Lung (tissue), 12 donors: ENCODE results near the gene SNX25. TPM values are rescaled to one million over a fixed set of nuclear protein-coding genes. Genes with fewer than 3 reads are reported as not detected.
A peak's percentile ranks its signal among the peaks of the same experiment; 100 is the strongest.

ENCODE experiments used
- ATAC-seq: fragments of 200-7000 bp; cut with Tn5 transposase; one replicate; pipeline ENCODE4 v1.9.1; 2020; ENCODE audit warnings: moderate number of reproducible peaks; ENCODE audit not compliant: insufficient read depth, low FRiP score
- DNase-seq, 3 donors: peaks; one replicate each; pipeline ENCODE4 v3.0.0-alpha.2; 2013 to 2017
- H3K27ac ChIP-seq, 2 donors: one replicate each; pipeline ENCODE4 v1.5.1; 2013; ENCODE audit warnings: mild to moderate bottlenecking in 2 of 2, moderate library complexity in 2 of 2, control low read depth in 1 of 2, inconsistent platforms in 1 of 2, low read depth in 1 of 2, low read length in 1 of 2
- H3K27me3 ChIP-seq, 3 donors: one replicate each; pipeline ENCODE4 v1.5.1; 2013; ENCODE audit warnings: low read length in 2 of 3; ENCODE audit not compliant: control insufficient read depth in 3 of 3, insufficient read depth in 3 of 3
- H3K36me3 ChIP-seq, 4 donors: one replicate each; pipeline ENCODE4 v1.5.1; 2013; ENCODE audit warnings: low read length in 4 of 4, mild to moderate bottlenecking in 1 of 4, moderate library complexity in 1 of 4; ENCODE audit not compliant: control insufficient read depth in 4 of 4, insufficient read depth in 4 of 4
- H3K4me1 ChIP-seq, 5 donors: one replicate each; pipeline ENCODE4 v1.5.1; 2013; ENCODE audit warnings: low read length in 5 of 5, mild to moderate bottlenecking in 2 of 5, moderate library complexity in 1 of 5; ENCODE audit not compliant: control insufficient read depth in 5 of 5, insufficient read depth in 5 of 5
- H3K4me3 ChIP-seq: one replicate; pipeline ENCODE4 v1.5.1; 2013; ENCODE audit warnings: mild to moderate bottlenecking, control low read depth, moderate library complexity
- H3K9ac ChIP-seq, 2 donors: one replicate each; pipeline ENCODE4 v1.5.1; 2013; ENCODE audit warnings: low read length in 2 of 2, control low read depth in 1 of 2; ENCODE audit not compliant: insufficient read depth in 1 of 2
- H3K9me3 ChIP-seq, 4 donors: one replicate each; pipeline ENCODE4 v1.5.1; 2013; ENCODE audit warnings: low read length in 3 of 4, mild to moderate bottlenecking in 1 of 4, moderate library complexity in 1 of 4; ENCODE audit not compliant: control insufficient read depth in 4 of 4, insufficient read depth in 3 of 4
- WGBS, 2 donors: extraction: QIAGEN DNeasy Blood & Tissue Kit; methylation state at CpG; one replicate each; pipeline ENCODE4 v1.1.7; 2013; 5-methylcytosine and 5-hydroxymethylcytosine counted together
- polyA plus RNA-seq, 2 donors: library from polyadenylated mRNA; stranded (reverse); fragments of 200-250 nt; gene quantifications; one replicate each; pipeline ENCODE4 v1.2.1, GENCODE V29; 2013
- total RNA-seq, 2 donors: library from RNA; depleted of rRNA in 1 of 2; stranded (reverse); fragments of >200 nt in 1 of 2; gene quantifications; one replicate each; pipeline ENCODE4 v1.2.1, GENCODE V29; 2014 to 2021
- TF ChIP-seq, protein P1 (sequence below): IDR thresholded peaks from 2 replicates; pipeline ENCODE4 v1.5.1; 2012; ENCODE audit warnings: mild to moderate bottlenecking; ENCODE audit errors: control extremely low read depth, extremely low read depth
- donor health status: control.
- donor health status: control.
- donor health status: Bipolar disorder and iron deficiency.
- donor health status: healthy.
- donor health status: DM: yes; HTN: yes; CAD: no.

SNX25 gene
- total and polyA plus RNA-seq, 4 donors = 16.8 to 95.4 (median 49.3) TPM

DNA sequence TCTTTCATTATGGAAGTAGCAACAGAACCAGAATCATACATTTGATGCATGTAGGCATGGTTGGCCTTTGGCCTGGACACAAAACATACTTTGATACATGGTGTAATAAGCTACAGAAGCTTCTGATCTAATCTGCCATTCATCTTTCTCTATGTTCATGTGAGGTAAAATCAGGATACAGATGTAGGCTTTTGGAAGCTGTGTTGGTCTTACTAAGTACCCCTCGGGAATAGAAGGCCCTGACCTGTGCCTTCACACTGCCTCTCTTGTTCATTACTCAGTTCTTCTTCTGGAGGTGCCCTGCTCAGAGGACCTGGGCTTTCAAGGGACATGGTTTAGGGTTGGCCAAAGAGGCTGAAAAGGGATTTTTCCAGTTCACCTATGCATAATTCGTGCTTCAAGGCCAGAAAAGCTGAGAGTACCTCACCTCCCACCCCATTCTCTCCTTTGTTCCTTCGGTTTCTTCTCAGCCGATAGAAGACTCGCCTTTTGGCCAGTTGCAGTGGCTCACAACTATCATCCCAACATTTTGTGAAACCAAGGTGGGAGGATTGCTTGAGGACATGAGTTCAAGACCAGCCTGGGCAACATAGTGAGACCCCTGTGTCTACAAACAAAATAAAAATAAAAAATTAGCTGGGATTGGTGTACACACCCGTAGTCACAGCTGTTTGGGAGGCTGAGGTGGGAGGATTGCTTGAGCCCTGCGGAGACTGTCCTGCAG, 25.9 kb downstream of the SNX25 start:
- WGBS, 2 donors = 91 to 94% methylated on average over 7 of the region's 7 CpGs
- no peaks in the 10 kb centered on the region for H3K27me3 ChIP-seq
- TF ChIP-seq, protein P1, sequence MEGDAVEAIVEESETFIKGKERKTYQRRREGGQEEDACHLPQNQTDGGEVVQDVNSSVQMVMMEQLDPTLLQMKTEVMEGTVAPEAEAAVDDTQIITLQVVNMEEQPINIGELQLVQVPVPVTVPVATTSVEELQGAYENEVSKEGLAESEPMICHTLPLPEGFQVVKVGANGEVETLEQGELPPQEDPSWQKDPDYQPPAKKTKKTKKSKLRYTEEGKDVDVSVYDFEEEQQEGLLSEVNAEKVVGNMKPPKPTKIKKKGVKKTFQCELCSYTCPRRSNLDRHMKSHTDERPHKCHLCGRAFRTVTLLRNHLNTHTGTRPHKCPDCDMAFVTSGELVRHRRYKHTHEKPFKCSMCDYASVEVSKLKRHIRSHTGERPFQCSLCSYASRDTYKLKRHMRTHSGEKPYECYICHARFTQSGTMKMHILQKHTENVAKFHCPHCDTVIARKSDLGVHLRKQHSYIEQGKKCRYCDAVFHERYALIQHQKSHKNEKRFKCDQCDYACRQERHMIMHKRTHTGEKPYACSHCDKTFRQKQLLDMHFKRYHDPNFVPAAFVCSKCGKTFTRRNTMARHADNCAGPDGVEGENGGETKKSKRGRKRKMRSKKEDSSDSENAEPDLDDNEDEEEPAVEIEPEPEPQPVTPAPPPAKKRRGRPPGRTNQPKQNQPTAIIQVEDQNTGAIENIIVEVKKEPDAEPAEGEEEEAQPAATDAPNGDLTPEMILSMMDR = no peak
- peak overlapping the region in 1 of 2 donors; percentile 36 for H3K27ac ChIP-seq
- ATAC-seq (no peak), DNase-seq (no peak)
- no peak overlapping the region for H3K9ac ChIP-seq
- no peaks in the 10 kb centered on the region for H3K9me3 ChIP-seq
- H3K4me3 ChIP-seq = no peak overlapping the region
- H3K4me1 ChIP-seq = peaks cover 0 to 4% (median 3%) of the 10 kb centered on the region in 5 donors
- no peaks in the 10 kb centered on the region for H3K36me3 ChIP-seq

DNA sequence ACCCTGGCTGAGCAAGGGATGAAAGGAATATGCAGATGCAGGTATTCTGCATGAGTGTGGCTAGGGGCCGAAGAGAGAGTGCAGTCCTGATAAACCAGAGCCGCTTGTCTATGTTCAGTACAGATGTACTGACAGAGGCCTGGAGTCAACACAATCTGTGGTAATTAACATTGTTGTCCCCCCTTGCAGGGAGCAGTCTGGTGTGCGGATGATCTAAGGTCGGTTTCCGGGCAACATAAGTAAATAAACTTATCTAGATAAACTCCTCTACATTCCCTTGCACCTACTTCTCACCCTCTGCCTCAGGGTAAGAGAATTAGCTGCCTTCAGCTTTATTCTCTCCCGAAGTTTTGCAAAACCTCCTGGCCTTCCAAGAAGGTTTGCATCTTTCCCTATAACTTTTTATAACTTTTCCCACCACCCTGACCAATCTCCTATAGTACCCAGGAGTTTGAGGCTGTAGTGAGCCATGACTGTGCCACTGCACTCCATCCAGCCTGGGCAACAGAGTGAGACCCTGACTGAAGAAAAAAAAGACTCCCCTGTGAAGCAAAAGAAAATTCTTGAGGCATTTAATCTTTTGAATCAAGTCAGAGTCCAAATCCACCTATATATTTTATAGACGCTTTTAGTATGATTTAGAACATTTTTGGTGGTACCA, 26.6 kb downstream of the SNX25 start:
- TF ChIP-seq, protein P1 = no peak
- no peaks in the 10 kb centered on the region for H3K9me3 ChIP-seq
- H3K36me3 ChIP-seq = no peaks in the 10 kb centered on the region
- no peak overlapping the region for H3K9ac ChIP-seq
- peak in 2 of 3 donors; percentile 36 to 46 for DNase-seq
- no peak overlapping the region for H3K4me3 ChIP-seq
- ATAC-seq = peak; percentile 34
- H3K27me3 ChIP-seq = no peaks in the 10 kb centered on the region
- WGBS, 2 donors = 55 to 65% methylated on average over 7 of the region's 7 CpGs
- peaks cover 0 to 4% (median 3%) of the 10 kb centered on the region in 5 donors for H3K4me1 ChIP-seq
- peak overlapping the region in 1 of 2 donors; percentile 36 for H3K27ac ChIP-seq

DNA sequence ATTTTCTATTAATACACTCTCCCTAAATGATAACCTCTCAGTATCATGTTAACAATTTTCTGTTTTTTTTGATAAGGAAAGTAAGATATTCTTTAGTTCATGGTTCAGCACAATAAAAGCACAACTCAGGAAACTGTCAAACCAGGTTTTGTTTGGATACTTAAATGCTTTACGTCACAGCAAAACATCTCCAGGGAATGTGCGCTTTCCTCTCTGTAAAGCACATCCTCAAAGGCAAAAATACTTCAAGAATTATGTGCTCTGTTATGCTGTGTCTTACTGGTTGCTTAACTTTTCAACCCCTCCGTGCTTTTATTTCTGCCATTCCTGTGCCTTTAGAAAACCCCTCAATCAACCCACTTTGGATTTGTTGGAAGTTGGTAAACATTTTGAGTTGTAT, 27.8 kb downstream of the SNX25 start:
- 65 to 75% methylated on average over 3 of the region's 3 CpGs for WGBS, 2 donors
- Histone ChIP-seq H3K27me3 (no peaks in the 10 kb centered on the region), H3K4me3 (no peak overlapping the region), H3K36me3 (no peaks in the 10 kb centered on the region), H3K9ac (no peak overlapping the region), H3K27ac (no peak overlapping the region), H3K9me3 (no peaks in the 10 kb centered on the region), H3K4me1 (peaks cover 0 to 4% (median 3%) of the 10 kb centered on the region in 5 donors)
- DNase-seq (no peak), ATAC-seq (no peak)
- TF ChIP-seq, protein P1 = no peak
